ENCODE data around the gene ELF2. TPM values are rescaled to one million over a fixed set of nuclear protein-coding genes. Genes with fewer than 3 reads are reported as not detected.
A peak's percentile ranks its signal among the peaks of the same experiment; 100 is the strongest.
"Not testable (repeated sequence)": the region's sequence is repeated elsewhere in the genome, so short reads cannot be mapped to it uniquely, and the experiment has no call there.

The ELF2 gene
- total RNA-seq, 1 donor from 2014 or later: 43.2 TPM

- DNase-seq (ENCODE audit: low spot score): no peak
Measured at GRCh38 chr4:139144911-139145551, 32.0 kb downstream of the ELF2 start.

- no peak for DNase-seq (ENCODE audit: low spot score)
Measured at GRCh38 chr4:139144161-139144859, 32.7 kb downstream of the ELF2 start.

GRCh38 chr4:139142980-139143379 lies 34.0 kb downstream of the ELF2 start:
- DNase-seq (ENCODE audit: low spot score): no peak

GRCh38 chr4:139142087-139142486 lies 34.9 kb downstream of the ELF2 start:
- no peak for DNase-seq (ENCODE audit: low spot score)

GRCh38 chr4:139137763-139138162 lies 39.3 kb downstream of the ELF2 start:
- no peak for DNase-seq (ENCODE audit: low spot score)

- no peak for DNase-seq (ENCODE audit: low spot score)
Measured at GRCh38 chr4:139134403-139134802, 42.6 kb downstream of the ELF2 start.

GRCh38 chr4:139131209-139131870 lies 45.7 kb downstream of the ELF2 start:
- no peak for DNase-seq (ENCODE audit: low spot score)

GRCh38 chr4:139129206-139129605 lies 47.8 kb downstream of the ELF2 start:
- no peak for DNase-seq (ENCODE audit: low spot score)

GRCh38 chr4:139126898-139127297 lies 50.1 kb downstream of the ELF2 start:
- no peak for DNase-seq (ENCODE audit: low spot score)

- DNase-seq (ENCODE audit: low spot score): no peak
Measured at GRCh38 chr4:139123910-139124309, 53.1 kb downstream of the ELF2 start.

GRCh38 chr4:139118365-139118764 lies 58.7 kb downstream of the ELF2 start:
- no peak for DNase-seq (ENCODE audit: low spot score)

GRCh38 chr4:139115226-139115625 lies 61.8 kb downstream of the ELF2 start:
- DNase-seq (ENCODE audit: low spot score): no peak

GRCh38 chr4:139114795-139115194 lies 62.2 kb downstream of the ELF2 start:
- DNase-seq (ENCODE audit: low spot score): not testable (repeated sequence)

GRCh38 chr4:139112650-139113049 lies 64.4 kb downstream of the ELF2 start:
- DNase-seq (ENCODE audit: low spot score): no peak

GRCh38 chr4:139108567-139109128 lies 68.4 kb downstream of the ELF2 start:
- DNase-seq (ENCODE audit: low spot score): no peak

GRCh38 chr4:139099366-139099982 lies 77.5 kb downstream of the ELF2 start:
- DNase-seq (ENCODE audit: low spot score): no peak

- DNase-seq (ENCODE audit: low spot score): no peak
Measured at GRCh38 chr4:139092271-139092670, 84.7 kb downstream of the ELF2 start.

GRCh38 chr4:139085141-139085540 lies 91.9 kb downstream of the ELF2 start:
- no peak for DNase-seq (ENCODE audit: low spot score)

- no peak for DNase-seq (ENCODE audit: low spot score)
Measured at GRCh38 chr4:139084804-139085093, 92.3 kb downstream of the ELF2 start.

GRCh38 chr4:139083956-139084803 lies 92.8 kb downstream of the ELF2 start:
- DNase-seq (ENCODE audit: low spot score): peak; percentile 94

- DNase-seq (ENCODE audit: low spot score): peak; percentile 91
Measured at GRCh38 chr4:139083607-139083955, 93.4 kb downstream of the ELF2 start.
